Fibroblast of pulmonary artery (primary cell): Measurements from ENCODE around the gene USP20.
A peak's percentile ranks its signal among the peaks of the same experiment; 100 is the strongest.

Experiments
- DNase-seq: peaks from one replicate; pipeline ENCODE4 v3.0.0-alpha.2; 2010; ENCODE audit warnings: low read depth
- H3K4me3 ChIP-seq: replicated peaks from 2 replicates; pipeline ENCODE4 v1.5.1; 2011; ENCODE audit warnings: low read depth, mild to moderate bottlenecking, control low read depth, low read length, moderate library complexity
- TF ChIP-seq, protein P1 (sequence below): IDR thresholded peaks from 2 replicates; pipeline ENCODE4 v1.5.1; 2011; ENCODE audit warnings: mild to moderate bottlenecking, control low read depth, low read length, inconsistent platforms; ENCODE audit errors: missing control alignments

The USP20 gene

DNA sequence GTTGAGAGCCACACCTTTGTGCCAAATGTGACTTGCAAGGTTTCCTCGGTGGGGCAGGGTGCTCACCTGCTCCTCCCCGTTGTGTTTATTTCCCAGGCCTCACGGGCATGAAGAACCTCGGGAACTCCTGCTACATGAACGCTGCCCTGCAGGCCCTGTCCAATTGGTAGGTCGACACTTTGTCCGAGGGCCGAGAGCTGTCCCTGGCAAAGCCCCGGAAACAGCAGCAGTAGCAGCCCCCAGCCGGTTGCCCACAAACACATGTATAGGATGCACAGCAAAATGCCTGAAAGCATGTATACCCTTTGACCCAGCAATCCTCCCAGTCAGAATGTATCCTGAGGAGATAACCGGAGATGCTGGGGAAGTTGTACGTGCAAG lies 26.2 kb downstream of the USP20 start:
- no peak overlapping the region for H3K4me3 ChIP-seq
- no peak for DNase-seq
- TF ChIP-seq, protein P1, sequence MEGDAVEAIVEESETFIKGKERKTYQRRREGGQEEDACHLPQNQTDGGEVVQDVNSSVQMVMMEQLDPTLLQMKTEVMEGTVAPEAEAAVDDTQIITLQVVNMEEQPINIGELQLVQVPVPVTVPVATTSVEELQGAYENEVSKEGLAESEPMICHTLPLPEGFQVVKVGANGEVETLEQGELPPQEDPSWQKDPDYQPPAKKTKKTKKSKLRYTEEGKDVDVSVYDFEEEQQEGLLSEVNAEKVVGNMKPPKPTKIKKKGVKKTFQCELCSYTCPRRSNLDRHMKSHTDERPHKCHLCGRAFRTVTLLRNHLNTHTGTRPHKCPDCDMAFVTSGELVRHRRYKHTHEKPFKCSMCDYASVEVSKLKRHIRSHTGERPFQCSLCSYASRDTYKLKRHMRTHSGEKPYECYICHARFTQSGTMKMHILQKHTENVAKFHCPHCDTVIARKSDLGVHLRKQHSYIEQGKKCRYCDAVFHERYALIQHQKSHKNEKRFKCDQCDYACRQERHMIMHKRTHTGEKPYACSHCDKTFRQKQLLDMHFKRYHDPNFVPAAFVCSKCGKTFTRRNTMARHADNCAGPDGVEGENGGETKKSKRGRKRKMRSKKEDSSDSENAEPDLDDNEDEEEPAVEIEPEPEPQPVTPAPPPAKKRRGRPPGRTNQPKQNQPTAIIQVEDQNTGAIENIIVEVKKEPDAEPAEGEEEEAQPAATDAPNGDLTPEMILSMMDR = no peak

DNA sequence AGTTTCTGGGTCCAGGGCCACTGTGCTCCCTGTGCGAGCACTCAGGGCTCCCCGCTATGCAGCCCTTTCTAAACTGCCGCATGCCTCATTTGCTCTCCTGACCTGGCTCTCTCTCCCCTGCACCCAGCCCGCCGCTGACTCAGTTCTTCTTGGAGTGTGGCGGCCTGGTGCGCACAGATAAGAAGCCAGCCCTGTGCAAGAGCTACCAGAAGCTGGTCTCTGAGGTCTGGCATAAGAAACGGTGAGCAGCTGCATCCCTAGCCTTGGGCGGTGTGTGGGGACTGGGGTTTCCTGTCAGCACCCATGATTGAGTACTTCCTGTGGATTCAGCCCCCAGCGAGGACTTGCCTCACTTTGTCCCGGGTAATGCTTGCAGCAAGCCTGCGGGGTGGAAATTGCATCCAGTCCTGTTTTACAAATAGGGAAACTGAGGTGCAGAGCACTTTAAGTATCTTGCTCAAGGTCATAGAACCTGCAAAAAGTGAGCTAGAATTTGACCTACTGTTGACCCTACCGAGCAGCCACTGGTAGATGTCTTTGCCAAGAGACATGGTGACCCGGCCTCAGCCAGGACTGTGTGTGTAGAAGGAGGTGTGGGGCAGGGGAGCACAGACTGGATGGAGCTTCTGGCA lies 27.9 kb downstream of the USP20 start:
- TF ChIP-seq, protein P1 = no peak
- DNase-seq = peak; percentile 95
- H3K4me3 ChIP-seq = no peak overlapping the region

DNA sequence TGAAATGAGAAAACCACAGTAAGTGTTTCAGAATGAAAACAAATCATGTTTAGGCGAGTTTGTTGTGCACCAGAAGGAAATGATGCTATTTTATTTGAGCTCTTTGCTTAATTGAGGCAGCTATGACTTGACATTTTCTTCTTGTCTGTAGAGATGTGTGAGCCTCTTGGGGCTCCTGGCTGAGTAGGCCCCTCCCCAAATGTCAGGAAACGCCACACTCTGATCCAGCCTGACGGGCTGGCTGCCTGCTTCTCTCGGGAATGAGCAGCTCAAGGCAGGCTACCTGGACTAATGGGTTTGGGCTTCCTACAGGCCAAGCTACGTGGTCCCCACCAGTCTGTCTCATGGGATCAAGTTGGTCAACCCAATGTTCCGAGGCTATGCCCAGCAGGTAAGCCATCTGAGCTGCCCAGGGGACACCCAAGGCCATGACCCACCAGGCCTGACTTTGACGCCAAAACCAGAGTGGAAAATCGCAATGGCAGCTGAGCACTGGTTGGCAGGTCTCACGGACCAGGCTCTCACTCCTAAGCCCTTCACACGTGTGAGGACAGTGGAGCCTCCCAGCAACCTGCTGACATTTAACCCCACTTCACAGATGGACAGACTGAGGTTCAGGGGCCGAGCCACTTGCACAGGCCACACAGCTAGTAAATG lies 29.9 kb downstream of the USP20 start:
- H3K4me3 ChIP-seq = no peak overlapping the region
- DNase-seq = no peak

DNA sequence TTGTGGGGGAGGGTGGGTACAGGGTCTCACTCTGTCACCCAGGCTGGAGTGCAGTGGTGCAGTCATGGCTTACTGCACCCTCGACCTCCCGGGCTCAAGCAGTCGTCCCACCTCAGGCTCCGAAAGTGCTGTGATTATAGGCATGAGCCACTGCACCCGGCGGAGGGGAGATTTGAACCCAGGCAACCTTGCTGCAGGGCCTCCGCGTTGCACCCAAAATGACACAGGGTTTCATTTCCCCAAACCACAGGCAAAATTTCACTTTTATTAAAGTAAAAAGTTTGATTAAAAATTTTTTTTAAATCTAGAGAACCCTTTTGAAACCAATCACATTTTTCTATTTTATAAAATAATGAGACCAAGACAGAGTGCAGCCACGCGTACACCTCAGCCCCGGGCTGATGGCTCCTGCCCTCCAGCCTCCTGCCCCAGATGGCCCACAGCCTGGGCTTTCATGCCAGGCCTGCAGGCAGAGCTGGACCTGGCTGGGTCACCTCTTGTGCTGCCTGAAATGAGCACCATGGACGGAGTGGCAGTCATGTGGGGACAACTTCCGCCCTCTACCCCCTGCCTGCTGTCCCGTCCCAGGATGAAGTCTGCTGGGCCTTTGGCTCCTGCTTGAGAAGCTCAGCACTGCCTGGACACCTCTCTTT lies 30.5 kb downstream of the USP20 start:
- H3K4me3 ChIP-seq = no peak overlapping the region
- TF ChIP-seq, protein P1 = no peak
- DNase-seq = no peak

More for the DNA sequence above, 29.9 kb downstream of the USP20 start:
- TF ChIP-seq, protein P1 = no peak

DNA sequence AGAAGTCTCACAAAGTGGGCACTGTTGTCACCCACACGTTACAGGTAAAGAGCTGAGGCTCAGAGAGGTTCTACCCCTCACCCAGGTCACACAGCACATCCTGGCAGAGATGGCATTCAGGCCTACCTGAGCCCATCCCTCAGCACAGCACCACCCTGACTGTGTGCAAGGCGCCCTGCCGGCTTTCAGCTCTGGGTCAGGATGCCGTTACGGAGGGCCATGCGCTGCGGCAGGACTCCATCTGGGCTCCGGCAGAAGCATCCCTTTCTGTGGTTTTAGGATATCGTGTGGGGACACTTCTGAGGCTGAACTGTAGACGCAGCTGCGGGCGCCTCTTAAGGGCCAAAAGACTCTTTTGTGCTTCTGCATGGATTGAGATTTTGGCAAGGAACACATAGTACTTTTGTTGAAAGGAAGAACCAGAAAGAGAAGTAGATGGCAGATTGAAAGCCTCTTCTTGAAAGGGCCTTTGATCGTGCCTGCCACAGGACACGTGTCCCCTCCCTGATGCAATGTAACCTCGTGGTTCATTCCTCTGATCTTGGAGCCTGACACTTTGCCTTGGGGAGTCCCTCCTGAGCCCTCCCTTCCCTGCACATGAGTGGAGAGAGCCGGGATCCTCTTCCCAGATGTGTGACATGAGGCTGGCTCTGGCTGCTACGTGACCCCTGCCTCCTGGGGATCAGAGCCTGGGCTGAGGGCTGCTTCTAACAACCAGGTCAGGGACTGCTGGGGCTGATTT lies 31.3 kb downstream of the USP20 start:
- no peak for DNase-seq
- H3K4me3 ChIP-seq = no peak overlapping the region

More for the DNA sequence above, 31.3 kb downstream of the USP20 start:
- TF ChIP-seq, protein P1 = no peak
